Measurements from ENCODE around the gene RASAL2.
"Not testable (repeated sequence)": the region's sequence is repeated elsewhere in the genome, so short reads cannot be mapped to it uniquely, and the experiment has no call there.

Gene RASAL2

DNA sequence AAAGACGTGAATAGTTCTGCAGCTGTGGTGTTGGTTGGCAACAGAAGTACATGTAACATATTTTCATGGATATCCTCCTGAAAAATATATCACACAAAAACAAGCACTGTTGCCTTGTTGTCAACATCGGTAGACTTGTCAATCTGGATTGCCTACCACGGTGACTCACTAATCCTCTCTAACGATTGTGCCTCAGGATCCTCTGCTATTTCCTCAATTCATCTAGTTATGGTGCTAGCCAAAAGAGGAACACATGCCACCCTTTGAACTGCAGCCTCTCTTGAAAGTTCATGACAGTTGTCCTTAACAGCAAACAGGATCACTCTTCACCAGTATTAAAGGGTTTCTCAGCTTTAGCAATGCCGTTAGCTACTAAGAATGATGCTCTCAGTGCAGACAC, 25.7 kb downstream of the RASAL2 start:
- no peak for DNase-seq (ENCODE audit: low read depth)

DNA sequence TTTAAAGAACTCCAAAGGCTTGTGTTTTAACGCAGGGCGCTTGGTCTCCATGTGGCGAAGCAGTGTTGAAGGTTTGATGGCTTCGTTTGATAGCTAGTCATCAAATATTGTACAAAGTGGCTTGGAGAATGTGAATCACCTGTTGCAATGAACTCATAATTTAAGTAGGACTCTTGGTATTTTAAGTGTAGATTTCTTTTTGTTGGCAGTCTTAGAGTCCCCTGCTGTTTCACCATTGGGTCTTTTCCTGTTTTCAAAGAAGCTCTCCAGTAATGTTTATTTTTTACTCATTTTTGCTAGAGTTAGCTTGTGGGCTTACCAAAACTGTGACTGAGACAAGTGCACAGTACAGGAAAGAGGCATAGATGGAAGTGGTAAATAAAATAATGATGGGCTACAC, 26.2 kb downstream of the RASAL2 start:
- DNase-seq (ENCODE audit: low read depth), result no peak

DNA sequence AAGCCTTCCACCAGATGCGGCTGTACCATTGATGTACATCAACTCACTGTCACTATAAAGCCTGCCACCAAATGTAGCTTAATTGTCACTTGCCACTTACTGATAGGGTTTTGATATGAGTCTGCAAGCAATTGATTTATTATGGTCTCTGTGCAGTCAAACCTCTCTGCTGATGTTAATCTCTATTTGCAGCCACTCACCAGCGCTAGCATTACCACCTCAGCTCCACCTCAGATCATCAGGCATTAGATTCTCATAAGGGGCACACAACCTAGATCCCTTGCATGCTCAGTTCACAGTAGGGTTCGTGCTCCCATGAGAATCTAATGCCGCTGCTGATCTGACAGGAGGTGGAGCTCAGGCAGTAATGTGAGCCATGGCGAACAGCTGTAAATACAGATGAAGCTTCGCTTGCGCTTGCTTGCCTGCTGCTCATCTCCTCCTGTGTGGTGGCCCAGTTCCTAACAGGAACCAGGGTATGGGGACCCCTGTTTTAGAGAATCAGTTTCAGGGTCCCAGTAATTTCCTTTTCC, 26.7 kb downstream of the RASAL2 start:
- not testable (repeated sequence) for DNase-seq (ENCODE audit: low read depth)

DNA sequence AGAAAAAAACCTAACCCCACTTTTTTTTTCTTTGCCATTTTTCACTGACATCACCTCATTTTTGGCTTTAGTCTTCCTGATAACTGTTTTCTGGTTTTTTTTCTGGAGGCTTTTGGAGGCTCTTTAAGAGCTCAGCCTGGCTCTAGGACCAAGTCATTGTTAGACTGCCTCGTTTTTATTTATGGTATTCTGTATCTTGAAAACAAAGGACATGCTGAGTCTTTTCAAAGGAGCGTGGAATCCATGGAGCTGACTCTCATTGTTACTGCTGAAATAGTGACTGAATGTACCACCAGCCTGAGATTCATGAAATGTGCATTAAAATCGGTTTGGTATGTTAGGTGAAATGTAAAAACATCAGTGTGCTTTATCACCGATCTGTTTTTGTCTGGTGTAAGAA, 28.0 kb downstream of the RASAL2 start:
- no peak for DNase-seq (ENCODE audit: low read depth)

DNA sequence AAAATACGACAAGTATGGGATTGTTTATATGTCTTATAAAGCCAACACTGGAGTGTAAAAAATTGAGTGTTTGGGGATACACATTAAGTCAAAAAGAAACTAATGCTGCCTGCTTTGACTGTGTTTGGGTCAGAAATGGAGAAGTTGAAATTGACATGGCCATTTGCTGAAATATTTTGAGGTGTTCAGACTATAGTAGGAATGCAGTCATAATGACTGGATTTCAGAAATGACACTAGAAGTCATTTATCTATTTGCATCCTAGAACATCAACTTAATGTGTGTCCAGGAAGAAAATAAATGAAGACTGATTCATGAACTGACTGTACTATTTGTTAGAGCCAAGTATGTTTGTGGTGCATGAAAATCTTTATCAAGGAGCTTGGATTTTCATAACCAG, 28.4 kb downstream of the RASAL2 start:
- no peak for DNase-seq (ENCODE audit: low read depth)

DNA sequence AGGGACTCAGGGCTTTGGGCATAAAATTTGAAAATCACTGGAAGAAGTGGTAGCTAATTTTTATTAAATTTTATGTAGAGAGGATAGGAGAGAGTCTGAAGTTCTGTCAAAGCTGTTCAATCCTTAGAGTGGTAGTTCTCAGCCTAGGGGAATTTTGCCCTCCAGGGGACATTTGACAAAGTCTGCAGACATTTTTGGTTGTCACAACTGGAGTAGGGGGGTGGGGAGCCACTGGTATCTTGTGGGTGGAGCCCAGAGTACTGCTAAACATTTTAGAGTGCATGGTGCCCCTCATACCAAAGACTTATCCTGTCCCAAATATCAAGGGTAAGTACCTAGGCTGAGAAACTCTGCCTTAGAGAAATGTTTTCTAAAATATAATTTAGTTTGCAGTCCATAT, 30.2 kb downstream of the RASAL2 start:
- no peak for DNase-seq (ENCODE audit: low read depth)

DNA sequence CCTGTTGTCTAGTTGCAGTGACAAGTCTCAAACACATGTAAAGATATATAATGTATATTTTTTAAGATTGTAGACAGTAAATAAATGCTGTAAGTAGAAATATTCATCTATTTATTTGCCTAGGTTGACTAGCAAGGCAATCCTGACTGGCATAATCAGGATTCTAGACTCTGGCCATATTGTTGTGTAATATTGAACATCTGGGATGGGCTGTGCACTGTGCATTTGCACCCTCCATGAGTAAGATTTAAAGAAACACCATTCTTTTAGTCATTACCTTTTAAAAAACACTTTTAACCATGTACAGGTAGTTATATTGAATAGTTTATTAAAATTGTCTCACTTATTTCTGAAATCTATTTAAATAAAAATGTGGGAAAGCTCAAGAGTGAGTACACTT, 32.4 kb downstream of the RASAL2 start:
- no peak for DNase-seq (ENCODE audit: low read depth)

DNA sequence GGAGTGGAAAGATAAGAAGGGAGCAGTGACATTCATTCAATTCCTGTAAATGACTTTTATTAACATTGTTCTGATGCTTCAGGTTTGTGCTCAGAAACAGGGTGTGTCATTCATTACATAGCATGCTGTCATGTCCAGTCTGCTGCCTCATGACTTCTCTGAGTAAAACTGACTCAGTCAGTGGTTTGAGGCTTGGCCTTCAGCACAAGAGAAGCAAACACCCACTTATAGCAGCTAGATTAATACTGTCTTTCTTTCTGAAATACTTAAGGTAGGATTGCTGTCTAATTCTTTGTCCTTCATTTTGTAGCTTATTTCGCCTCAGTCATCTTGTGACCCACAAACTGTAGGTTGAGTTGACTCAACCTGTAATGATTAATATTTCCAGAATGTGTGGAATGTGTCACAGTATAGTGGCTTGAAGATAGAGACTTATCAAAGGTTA, 32.9 kb downstream of the RASAL2 start:
- peak; percentile 73 for DNase-seq (ENCODE audit: low read depth)

DNA sequence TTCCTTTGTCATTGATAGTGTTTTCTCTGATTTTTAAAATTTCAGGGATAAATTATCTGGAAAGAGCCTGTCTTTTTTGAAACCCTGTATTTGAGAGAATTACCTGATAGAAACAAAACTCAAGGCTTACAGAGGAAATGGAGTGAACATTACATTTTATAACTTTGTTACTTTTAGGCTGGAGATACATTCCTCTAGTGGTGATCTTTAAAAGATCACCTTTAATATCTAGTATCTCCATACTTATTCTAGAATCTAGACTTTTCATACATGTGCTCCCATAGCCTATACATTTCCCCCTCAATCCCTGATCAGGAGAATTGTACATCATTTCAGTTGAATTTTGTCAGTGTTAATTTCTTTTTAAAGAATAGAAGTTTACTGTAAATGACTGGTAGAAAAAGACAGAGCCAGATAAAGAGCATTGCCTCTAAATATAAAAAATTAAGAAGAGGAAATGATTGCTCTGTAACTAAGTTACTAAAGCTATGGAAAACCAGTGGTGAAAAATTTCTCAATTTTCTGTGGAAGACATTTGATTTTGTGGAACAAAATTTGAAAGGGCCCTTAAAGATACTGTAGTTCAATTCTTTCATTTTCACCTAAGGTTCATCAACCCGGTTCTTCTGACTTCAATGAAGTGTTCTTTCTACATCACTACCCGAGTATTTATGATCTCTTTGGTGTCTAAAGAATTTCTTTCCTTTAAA, 33.7 kb downstream of the RASAL2 start:
- no peak for DNase-seq (ENCODE audit: low read depth)

DNA sequence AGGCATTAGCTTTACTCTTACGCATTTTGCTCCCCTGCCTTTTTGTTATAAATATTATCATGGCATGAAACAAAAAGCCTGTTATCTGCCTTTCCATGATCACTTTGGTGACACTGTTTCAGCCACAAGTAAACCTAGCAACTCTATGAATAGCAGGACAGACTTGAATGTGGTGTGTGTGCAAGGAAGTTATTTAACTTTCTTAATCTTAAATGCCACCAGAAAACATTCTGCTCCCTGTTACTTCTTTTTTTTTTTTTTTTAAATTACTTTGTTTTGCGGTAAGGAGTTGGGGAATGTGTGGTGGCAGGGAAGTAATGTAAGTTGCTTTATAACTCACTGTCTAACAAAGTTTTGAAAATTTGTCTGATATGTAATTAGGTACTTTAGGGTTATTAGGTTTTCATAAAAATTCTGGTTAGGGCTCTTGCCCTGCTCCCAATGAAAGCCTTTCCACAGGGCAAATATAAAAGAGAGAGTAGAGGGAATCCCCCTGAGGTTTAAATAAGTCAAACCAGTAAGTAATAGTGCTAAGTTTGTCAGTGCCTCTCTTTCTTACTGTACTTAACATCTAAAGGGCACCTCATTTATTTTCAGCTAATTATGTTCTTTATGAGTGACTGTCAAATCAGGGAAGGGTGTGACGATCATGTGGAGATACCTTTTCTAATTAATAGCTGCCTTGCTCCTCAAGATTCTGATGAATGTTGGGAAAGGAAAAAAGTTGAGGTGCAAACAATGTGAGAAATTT, 39.5 kb downstream of the RASAL2 start:
- no peak for DNase-seq (ENCODE audit: low read depth)

DNA sequence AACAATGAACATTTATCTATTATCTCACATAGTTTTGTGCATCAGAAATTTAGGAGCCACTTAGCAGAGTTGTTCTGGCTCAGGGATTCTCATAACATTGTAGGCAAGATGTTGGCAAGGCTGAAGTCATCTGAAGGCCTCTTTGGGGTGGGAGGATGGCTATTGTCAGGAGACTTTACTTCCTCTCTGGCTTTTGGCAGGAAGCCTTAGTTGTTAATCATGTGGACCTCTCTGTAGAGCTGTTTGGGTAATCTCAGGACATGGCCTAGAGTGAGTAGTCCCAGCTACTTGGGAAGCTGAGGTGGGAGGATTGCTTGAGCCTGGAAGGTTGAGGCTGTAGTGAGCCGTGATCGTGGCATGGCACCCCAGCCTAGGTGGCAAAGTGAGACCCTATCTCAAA, 40.2 kb downstream of the RASAL2 start:
- DNase-seq (ENCODE audit: low read depth), result peak; percentile 74

DNA sequence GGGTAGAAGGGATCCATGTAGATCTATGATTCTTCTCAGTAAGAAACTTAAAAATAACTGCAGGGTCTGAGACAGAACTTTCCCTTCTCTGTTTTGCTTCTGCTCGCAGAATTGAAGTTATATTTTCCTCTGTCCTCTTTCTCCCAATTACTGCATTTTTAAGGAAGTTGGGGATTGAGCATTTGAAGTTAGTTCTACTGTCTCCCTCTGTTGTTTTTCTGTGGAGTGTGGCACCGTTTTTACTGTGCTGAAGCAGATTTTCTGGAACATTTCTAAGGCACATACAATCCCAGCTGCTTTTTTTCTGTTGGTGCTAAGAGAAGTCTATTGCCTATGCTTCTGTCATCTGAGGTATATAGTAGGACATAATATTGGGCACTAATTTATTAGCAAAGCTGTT, 43.3 kb downstream of the RASAL2 start:
- DNase-seq (ENCODE audit: low read depth), result no peak

DNA sequence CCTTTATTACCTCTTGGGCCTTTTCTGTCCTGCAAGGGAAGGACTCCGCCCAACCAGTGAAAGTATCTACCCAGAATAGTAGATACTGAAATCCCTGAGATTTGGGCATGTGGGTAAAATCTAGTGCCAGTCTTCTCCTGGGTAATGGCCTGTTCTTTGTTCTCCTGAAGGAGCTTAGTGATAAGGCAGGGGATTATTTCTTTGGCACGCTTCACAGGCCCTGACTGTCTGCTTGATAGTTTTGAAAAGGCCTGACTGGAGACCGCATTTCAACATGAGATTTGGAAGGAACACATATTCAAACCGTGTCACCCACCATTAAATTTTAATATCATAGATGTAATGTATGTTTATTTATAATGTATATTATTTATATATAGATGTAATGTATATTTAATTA, 48.9 kb downstream of the RASAL2 start:
- no peak for DNase-seq (ENCODE audit: low read depth)

DNA sequence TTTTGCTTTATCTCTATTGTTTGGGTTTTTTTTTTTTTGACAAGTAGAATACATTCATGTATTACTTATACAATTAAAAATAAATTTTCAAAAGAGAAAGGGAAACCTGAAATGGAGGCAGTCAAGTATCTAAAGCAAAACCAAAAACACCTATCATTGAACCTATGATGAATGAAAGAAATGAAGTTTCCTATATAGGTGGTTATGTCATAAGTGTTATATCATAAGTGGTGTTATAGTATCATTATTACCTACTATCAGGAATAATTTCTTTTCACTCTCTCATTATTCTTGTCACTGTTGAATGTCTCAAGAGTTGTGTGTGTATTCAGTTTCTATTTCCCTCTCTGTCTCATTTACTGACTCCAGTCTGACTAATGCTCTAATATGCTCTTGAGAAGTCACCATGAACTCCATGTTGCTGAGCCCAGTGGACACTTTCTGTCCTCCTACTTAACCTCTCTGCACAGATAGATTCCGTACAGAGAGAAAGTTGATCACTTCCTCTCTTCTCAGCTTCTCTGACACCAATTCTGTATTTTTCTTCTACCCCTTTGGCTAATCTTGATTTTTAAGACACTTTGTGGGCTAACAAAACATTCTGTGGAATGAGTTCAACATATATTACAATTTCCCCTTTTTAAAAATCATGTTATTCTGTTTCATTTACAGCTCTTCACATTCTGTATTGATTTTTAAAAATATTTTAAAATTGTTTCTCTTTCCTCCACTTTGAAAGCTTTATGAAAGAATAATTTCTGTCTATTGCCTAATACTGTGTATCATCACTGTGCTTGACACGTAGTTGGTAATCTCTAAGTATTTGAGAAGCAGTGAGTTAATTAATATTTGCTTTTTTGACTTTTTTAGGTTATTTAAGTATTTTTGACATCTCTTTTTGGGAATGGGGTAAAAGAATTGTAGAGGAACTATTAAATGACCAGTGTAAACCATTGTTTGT, 50.1 kb downstream of the RASAL2 start:
- DNase-seq (ENCODE audit: low read depth), result no peak

DNA sequence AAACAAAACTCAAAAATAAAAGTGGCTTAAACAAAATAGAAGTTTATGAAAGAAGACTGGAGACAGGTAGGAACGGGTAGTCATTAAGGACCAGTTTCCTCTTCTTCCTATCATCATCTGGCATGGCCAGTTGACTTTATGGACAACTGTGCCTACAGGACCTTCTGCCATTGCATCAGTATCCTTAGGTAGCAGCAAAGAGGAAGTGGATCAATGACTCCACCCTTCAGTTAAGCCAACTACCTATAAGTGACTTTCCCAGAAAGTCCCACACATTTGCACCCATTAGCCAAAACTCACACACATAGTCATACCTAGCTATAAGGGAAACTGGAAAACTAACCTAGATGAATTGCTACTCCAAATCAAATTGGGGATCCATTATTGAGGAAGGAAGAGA, 51.7 kb downstream of the RASAL2 start:
- no peak for DNase-seq (ENCODE audit: low read depth)

DNA sequence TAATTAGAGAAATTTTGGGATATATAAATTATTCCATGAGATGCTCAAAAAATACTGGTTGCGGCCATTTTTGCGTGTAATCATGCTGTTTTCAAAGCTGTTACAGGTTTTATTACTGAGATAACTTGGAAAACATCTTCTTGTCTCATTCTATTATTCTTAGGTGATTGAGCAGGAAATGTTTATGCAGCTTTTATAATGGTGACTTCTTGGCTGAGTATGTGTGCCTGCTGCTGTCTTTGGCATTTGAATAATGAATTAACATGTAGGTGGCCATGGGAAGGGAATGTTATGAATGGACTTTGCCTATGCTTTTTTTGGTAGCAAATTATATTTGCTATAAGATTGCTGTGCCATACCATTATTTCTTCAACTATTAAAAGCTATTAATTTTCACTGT, 52.5 kb downstream of the RASAL2 start:
- no peak for DNase-seq (ENCODE audit: low read depth)

DNA sequence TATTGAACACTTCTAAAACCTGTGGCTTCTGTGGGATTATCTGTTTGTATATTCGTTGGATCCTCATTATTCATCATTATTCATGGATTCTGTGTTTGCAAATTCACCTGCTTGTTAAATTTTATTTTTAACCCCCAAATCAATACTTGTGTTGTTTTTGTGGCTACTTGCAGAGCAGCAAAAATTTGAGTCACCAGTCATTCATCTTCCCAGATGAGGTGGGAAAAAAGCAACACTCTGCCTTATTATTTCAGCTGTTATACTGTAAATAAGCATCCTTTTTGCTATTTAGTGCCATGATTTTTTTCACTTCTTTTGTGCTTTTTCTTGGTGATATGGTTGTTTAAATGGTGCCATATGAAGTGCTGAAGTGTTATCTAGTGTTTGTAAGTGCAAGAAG, 56.7 kb downstream of the RASAL2 start:
- DNase-seq (ENCODE audit: low read depth), result no peak

DNA sequence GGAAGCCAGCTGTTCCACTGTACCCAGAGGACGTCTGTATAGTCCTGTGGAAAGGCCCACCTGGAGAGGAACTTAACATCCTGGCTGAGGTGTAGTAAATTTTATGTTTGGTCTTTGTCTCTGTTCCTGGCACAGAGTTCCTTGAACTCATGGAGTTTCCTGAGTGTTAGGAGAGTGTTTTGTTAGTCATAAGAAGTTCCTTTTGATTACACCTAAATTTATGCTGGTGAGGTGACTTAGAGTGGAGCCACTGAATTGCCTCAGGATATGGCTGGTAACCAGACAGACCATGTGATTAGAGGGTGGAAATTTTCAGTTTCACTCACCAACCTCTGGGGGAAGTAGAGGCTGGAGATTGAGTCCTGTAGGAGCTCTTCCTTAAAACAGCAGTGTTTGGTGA, 57.9 kb downstream of the RASAL2 start:
- DNase-seq (ENCODE audit: low read depth), result no peak

DNA sequence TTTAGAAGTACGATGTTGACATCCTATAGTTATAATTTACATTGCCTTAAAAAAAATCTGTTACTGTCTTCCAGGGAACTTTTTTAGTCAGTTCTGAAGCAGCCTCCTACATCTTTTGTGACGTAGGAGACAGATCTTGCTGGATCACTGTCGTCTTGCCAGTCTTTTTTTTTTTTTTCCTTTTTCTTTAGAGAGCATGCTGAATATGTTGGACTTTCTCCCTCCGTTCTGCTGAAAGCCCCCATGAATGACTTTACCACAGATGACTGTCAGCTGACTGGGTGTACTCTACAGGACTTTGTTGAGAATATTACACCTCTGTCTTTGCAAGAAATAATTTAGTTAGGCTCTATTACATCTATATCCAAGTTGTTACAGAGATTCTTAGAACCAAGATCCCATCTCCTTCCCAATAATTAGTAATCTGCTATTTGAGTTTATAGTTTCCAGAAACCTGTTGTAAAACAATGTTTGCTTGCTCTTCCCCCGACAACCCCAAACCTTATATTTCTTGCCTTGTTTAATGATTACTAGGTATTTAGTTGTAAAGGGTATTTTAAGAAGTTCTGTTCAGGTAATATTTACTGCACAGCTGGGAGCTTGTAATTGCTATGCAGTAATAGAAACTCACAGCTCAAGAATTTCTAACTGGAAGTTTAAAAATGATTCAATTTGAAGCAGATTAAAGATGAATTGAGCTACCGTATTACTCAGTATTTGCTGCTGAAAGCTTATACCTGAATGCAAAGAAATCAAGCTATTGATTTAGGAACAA, 61.8 kb downstream of the RASAL2 start:
- DNase-seq (ENCODE audit: low read depth), result no peak

DNA sequence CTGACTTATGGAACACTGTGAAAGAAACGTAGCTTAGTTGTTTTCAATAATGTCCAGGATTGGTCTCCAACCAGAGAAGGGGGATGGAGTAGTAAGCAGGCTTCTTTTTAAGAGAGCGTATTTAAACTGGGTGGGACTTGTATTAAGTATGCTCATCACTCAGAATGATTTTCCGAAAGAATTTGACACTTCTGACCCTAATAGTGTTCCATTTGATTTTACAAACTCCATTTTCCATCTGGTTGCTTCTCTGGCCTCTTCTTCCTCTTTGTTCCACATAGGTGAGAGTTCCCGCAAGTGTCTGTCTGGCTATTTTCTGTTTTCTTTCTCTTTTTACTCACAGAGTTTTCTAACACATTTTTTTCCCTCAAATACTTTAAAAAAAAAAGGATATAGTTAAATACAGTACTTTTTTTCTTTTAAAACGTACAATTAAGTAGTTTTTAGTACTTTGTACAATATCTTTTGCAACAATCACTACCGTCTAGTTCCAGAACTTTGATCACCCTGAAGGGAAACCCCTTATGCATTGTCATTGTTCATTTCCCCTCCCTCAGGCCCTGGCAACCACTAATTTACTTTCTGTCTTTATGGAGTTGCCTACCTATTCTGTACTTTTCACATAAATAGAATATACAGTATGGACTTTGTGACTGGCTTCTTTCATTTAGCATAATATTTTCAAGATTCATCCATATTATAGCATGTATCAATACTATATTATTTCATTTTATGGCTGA, 67.0 kb downstream of the RASAL2 start:
- DNase-seq (ENCODE audit: low read depth), result no peak

DNA sequence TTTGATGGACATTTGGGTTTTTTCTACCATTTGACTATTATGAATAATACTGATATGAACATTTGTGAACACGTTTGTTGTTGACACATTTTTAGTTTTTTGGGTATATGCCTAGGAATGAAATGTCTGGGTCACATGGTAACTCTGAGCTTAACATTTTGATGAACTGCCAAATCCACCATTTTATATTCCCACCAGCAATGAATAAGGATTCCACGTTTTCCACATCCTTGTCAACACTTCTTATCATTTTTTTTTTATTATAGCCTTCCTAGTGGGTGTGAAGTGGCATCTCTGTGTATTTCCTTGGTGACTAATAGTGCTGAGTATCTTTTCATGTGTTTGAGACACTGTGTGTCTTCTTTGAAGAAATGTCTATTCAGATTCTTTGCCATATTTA, 67.6 kb downstream of the RASAL2 start:
- DNase-seq (ENCODE audit: low read depth), result peak; percentile 31
